HEK293 (cell line): ENCODE measurements around the gene ZNF790.

ENCODE experiments used
- AEBP2 ChIP-seq: fragments of 450-650 bp; formaldehyde crosslinking; IDR thresholded peaks from 2 replicates; pipeline ENCODE4 v1.5.1; 2016; ENCODE audit warnings: missing biosample characterization, missing genetic modification characterization, borderline replicate concordance
- KLF17 ChIP-seq: fragments of 450-650 bp; formaldehyde crosslinking; IDR thresholded peaks from 2 replicates; pipeline ENCODE4 v1.5.1; 2016; ENCODE audit warnings: missing biosample characterization, missing genetic modification characterization
- REST ChIP-seq: fragments of 450-650 bp; formaldehyde crosslinking; IDR thresholded peaks from 2 replicates; pipeline ENCODE4 v1.5.1; 2016; ENCODE audit warnings: missing biosample characterization, missing genetic modification characterization
- SP2 ChIP-seq: fragments of 450-650 bp; formaldehyde crosslinking; IDR thresholded peaks from 2 replicates; pipeline ENCODE4 v1.5.1; 2016; ENCODE audit warnings: missing biosample characterization, missing genetic modification characterization
- SP3 ChIP-seq: fragments of 450-650 bp; formaldehyde crosslinking; IDR thresholded peaks from 2 replicates; pipeline ENCODE4 v1.5.1; 2016; ENCODE audit warnings: missing biosample characterization, missing genetic modification characterization
- ZBTB1 ChIP-seq: fragments of 450-650 bp; formaldehyde crosslinking; IDR thresholded peaks from 2 replicates; pipeline ENCODE4 v1.5.1; 2016; ENCODE audit warnings: missing biosample characterization, missing genetic modification characterization
- ZBTB11 ChIP-seq: fragments of 450-650 bp; formaldehyde crosslinking; conservative IDR thresholded peaks from 2 replicates; pipeline ENCODE4 v1.5.1; 2016; ENCODE audit warnings: low read depth, missing biosample characterization, missing genetic modification characterization
- ZFHX2 ChIP-seq: fragments of 450-650 bp; formaldehyde crosslinking; conservative IDR thresholded peaks from 2 replicates; pipeline ENCODE4 v1.5.1; 2016; ENCODE audit warnings: missing biosample characterization, missing genetic modification characterization
- ZFP3 ChIP-seq: fragments of 450-650 bp; formaldehyde crosslinking; IDR thresholded peaks from 2 replicates; pipeline ENCODE4 v1.5.1; 2016; ENCODE audit warnings: low read depth, missing biosample characterization, missing genetic modification characterization
- ZNF112 ChIP-seq: fragments of 450-650 bp; formaldehyde crosslinking; IDR thresholded peaks from 2 replicates; pipeline ENCODE4 v1.5.0; 2017; ENCODE audit warnings: missing biosample characterization, missing genetic modification characterization
- ZNF132 ChIP-seq: fragments of 450-650 bp; formaldehyde crosslinking; IDR thresholded peaks from 2 replicates; pipeline ENCODE4 v1.5.1; 2017; ENCODE audit warnings: missing biosample characterization, missing genetic modification characterization, borderline replicate concordance
- ZNF18 ChIP-seq: fragments of 450-650 bp; formaldehyde crosslinking; IDR thresholded peaks from 2 replicates; pipeline ENCODE4 v1.5.1; 2016; ENCODE audit warnings: missing biosample characterization, missing genetic modification characterization
- ZNF24 ChIP-seq: fragments of 450-650 bp; formaldehyde crosslinking; IDR thresholded peaks from 2 replicates; pipeline ENCODE4 v1.5.1; 2016; ENCODE audit warnings: missing biosample characterization, missing genetic modification characterization
- ZNF280D ChIP-seq: fragments of 450-650 bp; formaldehyde crosslinking; IDR thresholded peaks from 2 replicates; pipeline ENCODE4 v1.5.1; 2016; ENCODE audit warnings: missing biosample characterization, missing genetic modification characterization
- ZNF391 ChIP-seq: fragments of 450-650 bp; formaldehyde crosslinking; IDR thresholded peaks from 2 replicates; pipeline ENCODE4 v1.5.1; 2016; ENCODE audit warnings: low read depth, missing biosample characterization, missing genetic modification characterization, borderline replicate concordance
- ZNF510 ChIP-seq: fragments of 450-650 bp; formaldehyde crosslinking; IDR thresholded peaks from 2 replicates; pipeline ENCODE4 v1.5.1; 2018; ENCODE audit warnings: mild to moderate bottlenecking, missing genetic modification characterization, missing biosample characterization; ENCODE audit not compliant: insufficient replicate concordance
- ZNF558 ChIP-seq: fragments of 450-650 bp; formaldehyde crosslinking; IDR thresholded peaks from 2 replicates; pipeline ENCODE4 v1.5.1; 2016; ENCODE audit warnings: missing biosample characterization, missing genetic modification characterization
- ZNF561 ChIP-seq: fragments of 450-650 bp; IDR thresholded peaks from 2 replicates; pipeline ENCODE4 v1.5.1; 2018; ENCODE audit warnings: missing biosample characterization, missing genetic modification characterization, borderline replicate concordance
- ZNF747 ChIP-seq: fragments of 450-650 bp; formaldehyde crosslinking; IDR thresholded peaks from 2 replicates; pipeline ENCODE4 v1.5.1; 2016; ENCODE audit warnings: missing biosample characterization, missing genetic modification characterization
- ZNF777 ChIP-seq: fragments of 450-650 bp; formaldehyde crosslinking; IDR thresholded peaks from 2 replicates; pipeline ENCODE4 v1.5.1; 2017; ENCODE audit warnings: missing biosample characterization, missing genetic modification characterization, borderline replicate concordance
- ZNF791 ChIP-seq: fragments of 450-650 bp; formaldehyde crosslinking; IDR thresholded peaks from 2 replicates; pipeline ENCODE4 v1.5.1; 2016; ENCODE audit warnings: missing biosample characterization, missing genetic modification characterization
- ZNF792 ChIP-seq: fragments of 450-650 bp; formaldehyde crosslinking; IDR thresholded peaks from 2 replicates; pipeline ENCODE4 v1.5.1; 2016; ENCODE audit warnings: missing biosample characterization, missing genetic modification characterization
- ZNF830 ChIP-seq: fragments of 450-650 bp; IDR thresholded peaks from 2 replicates; pipeline ENCODE4 v1.5.0; 2018; ENCODE audit warnings: missing biosample characterization, missing genetic modification characterization, low read depth, mild to moderate bottlenecking, moderate library complexity
- ZXDB ChIP-seq: fragments of 450-650 bp; formaldehyde crosslinking; IDR thresholded peaks from 2 replicates; pipeline ENCODE4 v1.5.1; 2016; ENCODE audit warnings: missing biosample characterization, missing genetic modification characterization

ZNF790 gene

GRCh38 chr19:36771261-36772231 lies 66.6 kb downstream of the ZNF790 start (continued):
- TF ChIP-seq ZFHX2 (tag by site-specific recombination) (no peak), ZNF561 (tag by site-specific recombination) (0 out of 2 replicates have a peak, but pooled peaks have one; percentile 31), SP3 (tag by site-specific recombination) (no peak), ZNF18 (tag by site-specific recombination) (no peak), ZNF280D (tag by site-specific recombination) (no peak; the same call in 1 of the 2 replicates), ZFP3 (tag by site-specific recombination) (no peak), REST (tag by site-specific recombination) (no peak), SP2 (tag by site-specific recombination) (peak; percentile 83), ZBTB11 (tag by site-specific recombination) (no peak), ZBTB1 (tag by site-specific recombination) (no peak), ZNF791 (no peak), AEBP2 (no peak), KLF17 (no peak), ZNF132 (tag by site-specific recombination) (no peak), ZNF792 (tag by site-specific recombination) (no peak), ZNF747 (tag by site-specific recombination) (no peak), ZNF112 (tag by site-specific recombination) (no peak), ZNF830 (tag by site-specific recombination) (no peak), ZNF558 (tag by site-specific recombination) (no peak), ZXDB (tag by site-specific recombination) (no peak), ZNF510 (no peak), ZNF777 (tag by site-specific recombination) (no peak), ZNF391 (tag by site-specific recombination) (no peak), ZNF24 (peak; percentile 59; the same call in 1 of the 2 replicates)
